HG03521 (cell line): ENCODE results near the gene CLEC4C.

ENCODE experiments used
- ATAC-seq: cut with Tn5 transposase; IDR thresholded peaks from one replicate; pipeline ENCODE4 v1.9.1; 2021; ENCODE audit warnings: mild to moderate bottlenecking, moderate library complexity; ENCODE audit not compliant: unreplicated experiment

CLEC4C gene

GRCh38 chr12:7729746-7730145, 17.4 kb downstream of the CLEC4C start:
- no peak for ATAC-seq

- no peak for ATAC-seq
These were observed 23.2 kb downstream of the CLEC4C start for GRCh38 chr12:7723926-7724325.

- ATAC-seq = no peak
These were observed 27.0 kb downstream of the CLEC4C start for GRCh38 chr12:7719946-7720730.

- ATAC-seq = no peak
These were observed 30.8 kb downstream of the CLEC4C start for GRCh38 chr12:7716381-7716780.

GRCh38 chr12:7712841-7713442, 34.2 kb downstream of the CLEC4C start:
- ATAC-seq = no peak

- no peak for ATAC-seq
These were observed 36.0 kb downstream of the CLEC4C start, which contains the start of gene DPPA3 for GRCh38 chr12:7711133-7711532. Gene DPPA3, plus strand, starts transcription at chr12:7711433. Its CDS starts 138 bp downstream, at chr12:7711571.

- no peak for ATAC-seq
These were observed 37.1 kb downstream of the CLEC4C start for GRCh38 chr12:7709969-7710675.

GRCh38 chr12:7705846-7706245, 41.3 kb downstream of the CLEC4C start:
- ATAC-seq = no peak

GRCh38 chr12:7695566-7696197, 51.5 kb downstream of the CLEC4C start, which contains the start of gene GDF3:
Gene GDF3, minus strand, starts transcription at chr12:7695775. Its CDS starts 47 bp downstream, at chr12:7695728.
- ATAC-seq = no peak

- ATAC-seq = no peak
These were observed 52.0 kb downstream of the CLEC4C start for GRCh38 chr12:7695237-7695560.

GRCh38 chr12:7694556-7695236, 52.5 kb downstream of the CLEC4C start:
- ATAC-seq = no peak

GRCh38 chr12:7693793-7694192, 53.4 kb downstream of the CLEC4C start:
- no peak for ATAC-seq

- no peak for ATAC-seq
These were observed 65.6 kb downstream of the CLEC4C start for GRCh38 chr12:7681535-7681934.
